B cell (primary cell): ENCODE measurements around the gene TGFA.

Experiments used
- EZH2 ChIP-seq: IDR thresholded peaks from 2 replicates; pipeline ENCODE4 v1.6.1; 2012; ENCODE audit warnings: borderline replicate concordance, low read depth, mild to moderate bottlenecking, moderate library complexity, low read length; ENCODE audit not compliant: insufficient read depth, poor library complexity, severe bottlenecking
- TF ChIP-seq, protein P1 (sequence below): fragments of 200-600 bp; IDR thresholded peaks from one replicate; pipeline ENCODE4 v1.8.0; 2022; ENCODE audit warnings: antibody characterized with exemption, mild to moderate bottlenecking

DNA sequence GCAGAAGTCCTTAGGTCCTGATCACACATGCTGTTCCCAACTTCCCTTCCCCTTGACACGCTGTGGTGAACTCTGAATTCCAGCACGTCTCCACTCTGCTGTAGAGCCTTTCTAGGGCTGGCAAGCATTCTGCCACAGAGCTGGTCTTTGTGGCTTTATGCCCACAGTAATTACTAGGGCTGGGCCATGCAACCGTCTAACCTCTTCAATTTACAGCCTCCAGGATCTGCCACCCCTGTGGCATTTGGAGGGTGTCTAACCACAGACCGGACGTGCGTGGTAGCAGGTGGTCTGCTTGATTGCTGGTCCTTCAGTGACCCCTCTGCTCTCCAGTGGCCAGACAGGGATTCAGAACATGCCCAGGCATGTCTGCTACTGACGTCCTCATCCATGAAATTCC lies 43.1 kb upstream of the TGFA start:
- TF ChIP-seq, protein P1, sequence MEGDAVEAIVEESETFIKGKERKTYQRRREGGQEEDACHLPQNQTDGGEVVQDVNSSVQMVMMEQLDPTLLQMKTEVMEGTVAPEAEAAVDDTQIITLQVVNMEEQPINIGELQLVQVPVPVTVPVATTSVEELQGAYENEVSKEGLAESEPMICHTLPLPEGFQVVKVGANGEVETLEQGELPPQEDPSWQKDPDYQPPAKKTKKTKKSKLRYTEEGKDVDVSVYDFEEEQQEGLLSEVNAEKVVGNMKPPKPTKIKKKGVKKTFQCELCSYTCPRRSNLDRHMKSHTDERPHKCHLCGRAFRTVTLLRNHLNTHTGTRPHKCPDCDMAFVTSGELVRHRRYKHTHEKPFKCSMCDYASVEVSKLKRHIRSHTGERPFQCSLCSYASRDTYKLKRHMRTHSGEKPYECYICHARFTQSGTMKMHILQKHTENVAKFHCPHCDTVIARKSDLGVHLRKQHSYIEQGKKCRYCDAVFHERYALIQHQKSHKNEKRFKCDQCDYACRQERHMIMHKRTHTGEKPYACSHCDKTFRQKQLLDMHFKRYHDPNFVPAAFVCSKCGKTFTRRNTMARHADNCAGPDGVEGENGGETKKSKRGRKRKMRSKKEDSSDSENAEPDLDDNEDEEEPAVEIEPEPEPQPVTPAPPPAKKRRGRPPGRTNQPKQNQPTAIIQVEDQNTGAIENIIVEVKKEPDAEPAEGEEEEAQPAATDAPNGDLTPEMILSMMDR = no peak
- no peak for TF ChIP-seq EZH2
